Measurements from ENCODE around the gene NUDT16L1. TPM values are rescaled to one million over a fixed set of nuclear protein-coding genes. Genes with fewer than 3 reads are reported as not detected.

NUDT16L1 gene
- total and polyA plus RNA-seq, 2 of the 13 experiments (the other 11 are each of a cell fraction or from before 2014, with no cell fraction given): 28.0 to 40.5 TPM

GRCh38 chr16:4693296-4693955 lies at the start of gene NUDT16L1 (continued):
- TF ChIP-seq DZIP1 (CRISPR knock-in tag; IDR thresholded peaks at IDR 0.05) (no peak; the same call in 1 of the 2 replicates), ZNF768 (CRISPR knock-in tag; IDR thresholded peaks at IDR 0.05) (peak; percentile 9), ELF4 (CRISPR knock-in tag; IDR thresholded peaks at IDR 0.05; ENCODE audit: borderline replicate concordance) (no peak), MIER3 (CRISPR knock-in tag; IDR thresholded peaks at IDR 0.05; ENCODE audit: borderline replicate concordance) (no peak), ZFP37 (CRISPR knock-in tag; IDR thresholded peaks at IDR 0.05; ENCODE audit: borderline replicate concordance) (no peak), LBX2 (CRISPR knock-in tag; IDR thresholded peaks at IDR 0.05; ENCODE audit: borderline replicate concordance) (0 out of 2 replicates have a peak, but pooled peaks have one; percentile 37), ZNF616 (CRISPR knock-in tag; IDR thresholded peaks at IDR 0.05; ENCODE audit: low read depth) (no peak), ZNF567 (CRISPR knock-in tag; IDR thresholded peaks at IDR 0.05; ENCODE audit: borderline replicate concordance) (0 out of 2 replicates have a peak, but pooled peaks have one; percentile 54), THAP8 (CRISPR knock-in tag; IDR thresholded peaks at IDR 0.05; ENCODE audit: borderline replicate concordance) (no peak; the same call in 1 of the 2 replicates), HOMEZ (CRISPR knock-in tag; IDR thresholded peaks at IDR 0.05; ENCODE audit: low read depth) (no peak), KMT2B (CRISPR knock-in tag; IDR thresholded peaks at IDR 0.05) (no peak), SUZ12 (IDR thresholded peaks at IDR 0.05; ENCODE audit: low read depth, low read length) (no peak), ZNF597 (CRISPR knock-in tag; IDR thresholded peaks at IDR 0.05) (no peak), TSC22D2 (CRISPR knock-in tag; IDR thresholded peaks at IDR 0.05; ENCODE audit: borderline replicate concordance) (no peak), IRF9 (CRISPR knock-in tag; IDR thresholded peaks at IDR 0.05; ENCODE audit: borderline replicate concordance) (0 out of 2 replicates have a peak, but pooled peaks have one; percentile 19), NR0B2 (CRISPR knock-in tag; IDR thresholded peaks at IDR 0.05) (0 out of 2 replicates have a peak, but pooled peaks have one; percentile 20), GPN1 (CRISPR knock-in tag; IDR thresholded peaks at IDR 0.05; ENCODE audit: borderline replicate concordance) (no peak), ZSCAN20 (CRISPR knock-in tag; IDR thresholded peaks at IDR 0.05; ENCODE audit: borderline replicate concordance) (no peak), ZKSCAN1 (IDR thresholded peaks at IDR 0.05; ENCODE audit: low read length) (no peak), ZNF782 (CRISPR knock-in tag; IDR thresholded peaks at IDR 0.05; ENCODE audit: borderline replicate concordance) (no peak; the same call in 1 of the 2 replicates)

All from HepG2 (cell line).